IPS-18a (cell line): ENCODE data around the gene ABCA7.

Experiments
- H3K27ac ChIP-seq: one replicate; pipeline ENCODE4 v1.5.1; 2013; ENCODE audit warnings: low read length
- H3K27me3 ChIP-seq: one replicate; pipeline ENCODE4 v1.6.1; 2013; ENCODE audit warnings: mild to moderate bottlenecking, low read length; ENCODE audit not compliant: control insufficient read depth, insufficient read depth
- H3K36me3 ChIP-seq: one replicate; pipeline ENCODE4 v1.6.1; 2013; ENCODE audit warnings: low read depth, low read length; ENCODE audit not compliant: control insufficient read depth
- H3K4me1 ChIP-seq: one replicate; pipeline ENCODE4 v1.6.1; 2013; ENCODE audit warnings: low read depth, low read length; ENCODE audit not compliant: control insufficient read depth
- H3K4me3 ChIP-seq: one replicate; pipeline ENCODE4 v1.5.1; 2013; ENCODE audit warnings: low read length
- H3K9ac ChIP-seq: one replicate; pipeline ENCODE4 v1.6.1; 2013; ENCODE audit warnings: mild to moderate bottlenecking, low read length, moderate library complexity
- H3K9me3 ChIP-seq: one replicate; pipeline ENCODE4 v1.6.1; 2013; ENCODE audit warnings: low read depth, low read length; ENCODE audit not compliant: control insufficient read depth

The ABCA7 gene

DNA sequence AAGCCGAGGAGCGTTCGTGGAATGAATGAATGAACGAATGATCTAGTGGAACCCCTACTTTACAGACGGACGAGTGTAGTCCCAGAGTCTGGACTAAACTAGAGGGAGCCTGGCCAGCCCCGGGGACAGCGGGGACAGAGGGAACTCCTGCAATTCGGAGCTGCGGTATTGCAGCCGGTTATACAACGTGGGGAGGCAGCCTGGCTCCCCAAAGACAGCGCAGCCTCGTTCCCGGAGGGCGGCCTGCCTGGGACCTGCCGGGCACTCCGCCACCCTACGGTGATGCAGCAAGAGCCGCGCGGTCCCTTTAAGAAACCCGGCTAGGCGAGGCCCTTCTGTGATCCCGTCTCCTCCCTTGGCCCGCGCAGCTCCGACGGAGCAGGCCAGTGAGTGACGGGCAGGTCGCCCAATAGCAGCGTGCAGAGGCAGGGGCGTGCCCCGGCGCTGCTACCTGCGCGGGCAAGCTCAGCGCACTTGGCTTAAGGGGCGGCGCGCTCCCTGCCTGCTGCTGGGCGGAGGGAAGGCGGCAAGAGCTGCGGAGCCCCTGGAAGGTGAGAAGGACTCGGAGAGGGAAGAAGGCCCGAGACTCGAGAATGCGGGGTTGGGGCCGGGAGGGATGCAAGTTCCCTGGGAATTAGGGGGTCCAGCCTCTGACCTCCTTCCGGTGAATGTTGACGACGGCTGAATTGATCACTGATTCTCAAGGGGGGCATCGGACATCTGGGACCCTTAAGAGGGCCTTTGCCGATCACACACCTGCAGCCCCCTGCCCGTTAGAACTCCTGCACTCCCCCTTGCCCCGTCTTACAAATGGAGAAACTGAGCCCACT is at the start of gene ABCA7:
TSS of gene ABCA7 (plus strand) at position 462 of the 830 bp plus-strand sequence. CDS start 1,255 bp downstream, outside the sequence.
- Histone ChIP-seq H3K4me3 (peak within 1 kb of the TSS; percentile 71), H3K9me3 (no peaks in the 10 kb centered on the region), H3K36me3 (peaks cover 28% of the 10 kb centered on the region), H3K27ac (no peak within 1 kb of the TSS), H3K4me1 (peaks cover 4% of the 10 kb centered on the region), H3K27me3 (no peaks in the 10 kb centered on the region), H3K9ac (peak within 1 kb of the TSS; percentile 52)

DNA sequence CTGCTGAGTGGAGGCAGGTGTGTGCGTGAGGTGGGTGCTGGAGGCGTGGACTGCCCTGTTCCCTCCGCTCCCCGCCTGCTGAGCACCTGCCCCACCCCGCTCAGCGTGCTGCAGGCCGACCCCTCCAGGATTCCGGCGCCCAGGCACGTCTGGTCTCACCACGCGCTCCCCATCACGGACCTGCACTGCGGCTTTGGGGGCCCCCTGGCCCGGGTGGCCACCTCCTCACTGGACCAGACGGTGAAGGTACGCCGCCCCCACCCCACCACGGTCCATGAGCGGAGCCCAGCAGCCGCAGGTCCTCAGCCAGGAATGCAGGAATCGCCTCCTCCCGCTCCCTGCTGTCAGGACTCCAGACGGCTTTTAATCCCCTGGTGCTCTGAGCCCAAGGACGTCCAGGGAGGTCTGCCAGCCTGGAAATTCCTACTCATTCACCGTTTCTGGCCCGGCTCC is 49.8 kb upstream of the ABCA7 start:
- Histone ChIP-seq H3K4me1 (no peaks in the 10 kb centered on the region), H3K27ac (no peak overlapping the region), H3K36me3 (peaks cover 30% of the 10 kb centered on the region), H3K4me3 (no peak overlapping the region), H3K27me3 (no peaks in the 10 kb centered on the region), H3K9me3 (no peaks in the 10 kb centered on the region), H3K9ac (no peak overlapping the region)

DNA sequence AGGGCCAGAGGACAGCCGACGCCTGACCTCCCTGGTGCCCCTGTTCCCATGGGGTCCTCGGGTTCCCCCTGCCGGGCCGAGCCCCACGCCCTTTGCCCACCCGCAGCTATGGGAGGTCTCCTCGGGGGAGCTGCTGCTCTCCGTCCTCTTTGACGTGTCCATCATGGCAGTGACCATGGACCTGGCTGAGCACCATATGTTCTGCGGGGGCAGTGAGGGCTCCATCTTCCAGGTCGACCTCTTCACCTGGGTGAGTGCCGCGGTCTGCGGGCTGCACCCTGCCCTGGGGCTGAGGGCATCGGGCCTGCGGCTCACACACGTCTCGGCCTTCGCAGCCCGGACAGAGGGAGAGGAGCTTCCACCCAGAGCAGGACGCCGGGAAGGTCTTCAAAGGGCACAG is 49.2 kb upstream of the ABCA7 start:
- H3K9ac ChIP-seq: no peak overlapping the region
- no peaks in the 10 kb centered on the region for H3K9me3 ChIP-seq
- H3K27me3 ChIP-seq: peaks cover 3% of the 10 kb centered on the region
- no peak overlapping the region for H3K4me3 ChIP-seq
- H3K36me3 ChIP-seq: peaks cover 27% of the 10 kb centered on the region
- no peaks in the 10 kb centered on the region for H3K4me1 ChIP-seq
- no peak overlapping the region for H3K27ac ChIP-seq

- H3K4me1 ChIP-seq: no peaks in the 10 kb centered on the region
- no peak overlapping the region for H3K27ac ChIP-seq
- peaks cover 9% of the 10 kb centered on the region for H3K27me3 ChIP-seq
- H3K9ac ChIP-seq: no peak overlapping the region
- H3K9me3 ChIP-seq: no peaks in the 10 kb centered on the region
- no peak overlapping the region for H3K4me3 ChIP-seq
- peaks cover 21% of the 10 kb centered on the region for H3K36me3 ChIP-seq
These were observed 48.6 kb upstream of the ABCA7 start for GRCh38 chr19:991174-991931.

- no peak overlapping the region for H3K9ac ChIP-seq
- no peaks in the 10 kb centered on the region for H3K4me1 ChIP-seq
- H3K9me3 ChIP-seq: no peaks in the 10 kb centered on the region
- no peak overlapping the region for H3K27ac ChIP-seq
- peaks cover 17% of the 10 kb centered on the region for H3K27me3 ChIP-seq
- H3K36me3 ChIP-seq: peaks cover 14% of the 10 kb centered on the region
- H3K4me3 ChIP-seq: no peak overlapping the region
These were observed 47.8 kb upstream of the ABCA7 start for GRCh38 chr19:991932-992669.

GRCh38 chr19:992670-993055 is 47.2 kb upstream of the ABCA7 start:
- no peak overlapping the region for H3K9ac ChIP-seq
- H3K27ac ChIP-seq: no peak overlapping the region
- H3K27me3 ChIP-seq: peaks cover 22% of the 10 kb centered on the region
- no peaks in the 10 kb centered on the region for H3K4me1 ChIP-seq
- peaks cover 9% of the 10 kb centered on the region for H3K36me3 ChIP-seq
- no peaks in the 10 kb centered on the region for H3K9me3 ChIP-seq
- H3K4me3 ChIP-seq: no peak overlapping the region

DNA sequence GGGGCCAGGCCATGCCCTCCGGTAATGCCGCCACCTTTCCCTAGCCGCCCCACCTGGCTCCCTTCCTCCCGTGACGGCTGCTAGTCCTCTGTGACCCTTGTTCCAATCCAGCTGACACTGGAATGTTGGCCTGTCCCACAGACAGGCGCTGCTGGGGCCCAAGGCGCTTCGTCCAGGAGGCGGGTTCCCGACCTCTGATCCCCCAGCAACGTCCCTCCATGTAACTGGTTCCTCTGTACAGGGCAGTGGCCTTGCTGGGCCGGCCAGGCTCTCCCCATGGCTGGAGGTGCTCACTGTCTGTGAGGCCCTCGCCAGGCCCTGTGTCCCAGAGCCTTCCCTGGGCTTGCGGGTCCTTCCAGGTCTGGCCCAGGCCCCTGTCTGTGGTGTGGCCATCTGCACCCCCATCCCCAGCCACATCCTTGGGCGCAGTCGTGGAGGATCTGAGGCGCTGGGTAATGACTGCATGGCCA is 46.5 kb upstream of the ABCA7 start:
- Histone ChIP-seq H3K27ac (no peak overlapping the region), H3K9me3 (no peaks in the 10 kb centered on the region), H3K27me3 (peaks cover 30% of the 10 kb centered on the region), H3K9ac (no peak overlapping the region), H3K4me3 (no peak overlapping the region), H3K4me1 (no peaks in the 10 kb centered on the region), H3K36me3 (peaks cover 6% of the 10 kb centered on the region)

DNA sequence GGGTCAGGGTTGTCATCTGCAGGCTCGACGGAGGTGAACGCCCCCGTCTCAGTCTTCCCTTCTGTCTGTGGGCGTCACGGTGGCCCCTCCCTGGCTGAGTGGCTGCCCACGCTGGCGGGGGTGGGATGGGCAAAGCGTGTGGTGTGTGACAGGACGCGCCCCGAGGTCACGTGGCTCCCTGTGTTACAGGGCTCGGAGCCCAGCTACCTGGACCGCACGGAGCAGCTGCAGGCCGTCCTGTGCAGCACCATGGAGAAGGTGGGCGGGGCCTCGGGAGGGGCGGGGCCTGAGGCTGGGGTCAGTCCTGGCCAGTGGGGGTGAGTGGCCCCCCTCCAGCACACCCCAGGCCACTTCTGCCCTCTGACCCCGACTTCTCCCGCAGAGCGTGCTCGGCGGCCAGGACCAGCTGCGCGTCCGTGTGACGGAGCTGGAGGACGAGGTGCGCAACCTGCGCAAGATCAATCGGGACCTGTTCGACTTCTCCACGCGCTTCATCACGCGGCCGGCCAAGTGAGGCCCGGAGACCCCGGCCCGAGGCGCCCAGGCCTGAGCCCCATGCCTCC is 46.0 kb upstream of the ABCA7 start:
- Histone ChIP-seq H3K36me3 (peaks cover 2% of the 10 kb centered on the region), H3K9ac (no peak overlapping the region), H3K4me1 (no peaks in the 10 kb centered on the region), H3K27me3 (peaks cover 35% of the 10 kb centered on the region), H3K27ac (no peak overlapping the region), H3K4me3 (no peak overlapping the region), H3K9me3 (no peaks in the 10 kb centered on the region)

- Histone ChIP-seq H3K36me3 (peaks cover 2% of the 10 kb centered on the region), H3K4me1 (no peaks in the 10 kb centered on the region), H3K27me3 (peaks cover 41% of the 10 kb centered on the region), H3K9me3 (no peaks in the 10 kb centered on the region), H3K27ac (no peak overlapping the region), H3K4me3 (no peak overlapping the region), H3K9ac (no peak overlapping the region)
These were observed 45.4 kb upstream of the ABCA7 start for GRCh38 chr19:994516-994915.

- no peak overlapping the region for H3K9ac ChIP-seq
- H3K36me3 ChIP-seq: no peaks in the 10 kb centered on the region
- no peaks in the 10 kb centered on the region for H3K9me3 ChIP-seq
- H3K27me3 ChIP-seq: peaks cover 42% of the 10 kb centered on the region
- H3K4me1 ChIP-seq: no peaks in the 10 kb centered on the region
- no peak overlapping the region for H3K27ac ChIP-seq
- no peak overlapping the region for H3K4me3 ChIP-seq
These were observed 44.7 kb upstream of the ABCA7 start for GRCh38 chr19:995051-995827.
